ENCODE results near the gene PPP2R5C. TPM values are rescaled to one million over a fixed set of nuclear protein-coding genes. Genes with fewer than 3 reads are reported as not detected.

Gene PPP2R5C
- total and polyA plus RNA-seq, 2 donors, result 144 to 175 TPM

- WGBS, result 15% methylated on average over 16 of the region's 16 CpGs
- peak in 8 of 9 donors; percentile 26 to 86 (median 68) for DNase-seq (ENCODE audit: low read depth in 6 of 9, low spot score in 9 of 9)
- H3K9me3 ChIP-seq (ENCODE audit: control insufficient read depth in 2 of 2, insufficient read depth in 1 of 2, low read length in 1 of 2), result no peaks in the 10 kb centered on the region
- H3K27ac ChIP-seq (ENCODE audit: low read depth in 1 of 2, low read length in 1 of 2), result peak overlapping the region; percentile 87 to 91
- no peaks in the 10 kb centered on the region for H3K36me3 ChIP-seq (ENCODE audit: control insufficient read depth in 2 of 2, insufficient read depth in 2 of 2, low read length in 1 of 2)
- H3K4me3 ChIP-seq (ENCODE audit: low read length in 2 of 2), result peak overlapping the region in 1 of 2 donors; percentile 16
- H3K27me3 ChIP-seq (ENCODE audit: control insufficient read depth in 2 of 2, insufficient read depth in 1 of 2, low read length in 1 of 2), result no peaks in the 10 kb centered on the region
- H3K4me1 ChIP-seq (ENCODE audit: control insufficient read depth in 2 of 2, insufficient read depth in 2 of 2, low read length in 2 of 2), result peaks cover 21 to 24% of the 10 kb centered on the region in 2 donors
Observed at GRCh38 chr14:101731187-101732080, 30.1 kb upstream of the PPP2R5C start.

- H3K4me3 ChIP-seq (ENCODE audit: low read length in 2 of 2), result peak overlapping the region in 1 of 2 donors; percentile 16
- WGBS, result 76% methylated on average over 5 of the region's 5 CpGs
Observed at GRCh38 chr14:101732118-101732517, 29.4 kb upstream of the PPP2R5C start.

GRCh38 chr14:101733211-101733610 is 28.3 kb upstream of the PPP2R5C start:
- 98% methylated on average over 4 of the region's 4 CpGs for WGBS
- no peak for DNase-seq (ENCODE audit: low read depth in 6 of 9, low spot score in 9 of 9)
- peak overlapping the region in 1 of 2 donors; percentile 15 for H3K27ac ChIP-seq (ENCODE audit: low read depth in 1 of 2, low read length in 1 of 2)
- H3K36me3 ChIP-seq (ENCODE audit: control insufficient read depth in 2 of 2, insufficient read depth in 2 of 2, low read length in 1 of 2), result no peaks in the 10 kb centered on the region
- peaks cover 1 to 3% of the 10 kb centered on the region in 2 donors for H3K9me3 ChIP-seq (ENCODE audit: control insufficient read depth in 2 of 2, insufficient read depth in 1 of 2, low read length in 1 of 2)
- no peaks in the 10 kb centered on the region for H3K27me3 ChIP-seq (ENCODE audit: control insufficient read depth in 2 of 2, insufficient read depth in 1 of 2, low read length in 1 of 2)
- peaks cover 21 to 24% of the 10 kb centered on the region in 2 donors for H3K4me1 ChIP-seq (ENCODE audit: control insufficient read depth in 2 of 2, insufficient read depth in 2 of 2, low read length in 2 of 2)
- no peak overlapping the region for H3K4me3 ChIP-seq (ENCODE audit: low read length in 2 of 2)

More at GRCh38 chr14:101732118-101732517, 29.4 kb upstream of the PPP2R5C start:
- peak overlapping the region; percentile 87 to 91 for H3K27ac ChIP-seq (ENCODE audit: low read depth in 1 of 2, low read length in 1 of 2)
- no peaks in the 10 kb centered on the region for H3K9me3 ChIP-seq (ENCODE audit: control insufficient read depth in 2 of 2, insufficient read depth in 1 of 2, low read length in 1 of 2)
- no peak for DNase-seq (ENCODE audit: low read depth in 6 of 9, low spot score in 9 of 9)
- H3K4me1 ChIP-seq (ENCODE audit: control insufficient read depth in 2 of 2, insufficient read depth in 2 of 2, low read length in 2 of 2), result peaks cover 21 to 24% of the 10 kb centered on the region in 2 donors
- no peaks in the 10 kb centered on the region for H3K27me3 ChIP-seq (ENCODE audit: control insufficient read depth in 2 of 2, insufficient read depth in 1 of 2, low read length in 1 of 2)
- H3K36me3 ChIP-seq (ENCODE audit: control insufficient read depth in 2 of 2, insufficient read depth in 2 of 2, low read length in 1 of 2), result no peaks in the 10 kb centered on the region

GRCh38 chr14:101734246-101734847 is 27.2 kb upstream of the PPP2R5C start:
- Histone ChIP-seq H3K4me1 (ENCODE audit: control insufficient read depth in 2 of 2, insufficient read depth in 2 of 2, low read length in 2 of 2) (peaks cover 21 to 24% of the 10 kb centered on the region in 2 donors), H3K27me3 (ENCODE audit: control insufficient read depth in 2 of 2, insufficient read depth in 1 of 2, low read length in 1 of 2) (no peaks in the 10 kb centered on the region), H3K4me3 (ENCODE audit: low read length in 2 of 2) (no peak overlapping the region), H3K36me3 (ENCODE audit: control insufficient read depth in 2 of 2, insufficient read depth in 2 of 2, low read length in 1 of 2) (no peaks in the 10 kb centered on the region), H3K9me3 (ENCODE audit: control insufficient read depth in 2 of 2, insufficient read depth in 1 of 2, low read length in 1 of 2) (peaks cover 1 to 3% of the 10 kb centered on the region in 2 donors), H3K27ac (ENCODE audit: low read depth in 1 of 2, low read length in 1 of 2) (no peak overlapping the region)
- no peak for DNase-seq (ENCODE audit: low read depth in 6 of 9, low spot score in 9 of 9)
- WGBS, result 92% methylated on average over 16 of the region's 16 CpGs

- no peak for DNase-seq (ENCODE audit: low read depth in 6 of 9, low spot score in 9 of 9)
- H3K9me3 ChIP-seq (ENCODE audit: control insufficient read depth in 2 of 2, insufficient read depth in 1 of 2, low read length in 1 of 2), result peaks cover 1 to 10% of the 10 kb centered on the region in 2 donors
- no peaks in the 10 kb centered on the region for H3K27me3 ChIP-seq (ENCODE audit: control insufficient read depth in 2 of 2, insufficient read depth in 1 of 2, low read length in 1 of 2)
- no peak overlapping the region for H3K4me3 ChIP-seq (ENCODE audit: low read length in 2 of 2)
- H3K4me1 ChIP-seq (ENCODE audit: control insufficient read depth in 2 of 2, insufficient read depth in 2 of 2, low read length in 2 of 2), result peaks cover 21 to 24% of the 10 kb centered on the region in 2 donors
- no peak overlapping the region for H3K27ac ChIP-seq (ENCODE audit: low read depth in 1 of 2, low read length in 1 of 2)
- no peaks in the 10 kb centered on the region for H3K36me3 ChIP-seq (ENCODE audit: control insufficient read depth in 2 of 2, insufficient read depth in 2 of 2, low read length in 1 of 2)
- 94% methylated on average over 7 of the region's 7 CpGs for WGBS
Observed at GRCh38 chr14:101735453-101735852, 26.1 kb upstream of the PPP2R5C start.

GRCh38 chr14:101736071-101736470 is 25.4 kb upstream of the PPP2R5C start:
- peaks cover 4 to 16% of the 10 kb centered on the region in 2 donors for H3K9me3 ChIP-seq (ENCODE audit: control insufficient read depth in 2 of 2, insufficient read depth in 1 of 2, low read length in 1 of 2)
- no peak overlapping the region for H3K27ac ChIP-seq (ENCODE audit: low read depth in 1 of 2, low read length in 1 of 2)
- DNase-seq (ENCODE audit: low read depth in 6 of 9, low spot score in 9 of 9), result no peak
- no peaks in the 10 kb centered on the region for H3K36me3 ChIP-seq (ENCODE audit: control insufficient read depth in 2 of 2, insufficient read depth in 2 of 2, low read length in 1 of 2)
- no peaks in the 10 kb centered on the region for H3K27me3 ChIP-seq (ENCODE audit: control insufficient read depth in 2 of 2, insufficient read depth in 1 of 2, low read length in 1 of 2)
- H3K4me3 ChIP-seq (ENCODE audit: low read length in 2 of 2), result no peak overlapping the region
- 98% methylated on average over 4 of the region's 4 CpGs for WGBS
- peaks cover 15 to 19% of the 10 kb centered on the region in 2 donors for H3K4me1 ChIP-seq (ENCODE audit: control insufficient read depth in 2 of 2, insufficient read depth in 2 of 2, low read length in 2 of 2)

GRCh38 chr14:101736585-101736984 is 24.9 kb upstream of the PPP2R5C start:
- H3K4me1 ChIP-seq (ENCODE audit: control insufficient read depth in 2 of 2, insufficient read depth in 2 of 2, low read length in 2 of 2), result peaks cover 10 to 14% of the 10 kb centered on the region in 2 donors
- H3K9me3 ChIP-seq (ENCODE audit: control insufficient read depth in 2 of 2, insufficient read depth in 1 of 2, low read length in 1 of 2), result peaks cover 5 to 18% of the 10 kb centered on the region in 2 donors
- H3K36me3 ChIP-seq (ENCODE audit: control insufficient read depth in 2 of 2, insufficient read depth in 2 of 2, low read length in 1 of 2), result no peaks in the 10 kb centered on the region
- no peak overlapping the region for H3K27ac ChIP-seq (ENCODE audit: low read depth in 1 of 2, low read length in 1 of 2)
- DNase-seq (ENCODE audit: low read depth in 6 of 9, low spot score in 9 of 9), result no peak
- 94% methylated on average over 8 of the region's 8 CpGs for WGBS
- H3K27me3 ChIP-seq (ENCODE audit: control insufficient read depth in 2 of 2, insufficient read depth in 1 of 2, low read length in 1 of 2), result no peaks in the 10 kb centered on the region
- no peak overlapping the region for H3K4me3 ChIP-seq (ENCODE audit: low read length in 2 of 2)

- Histone ChIP-seq H3K36me3 (ENCODE audit: control insufficient read depth in 2 of 2, insufficient read depth in 2 of 2, low read length in 1 of 2) (no peaks in the 10 kb centered on the region), H3K27ac (ENCODE audit: low read depth in 1 of 2, low read length in 1 of 2) (no peak overlapping the region), H3K4me1 (ENCODE audit: control insufficient read depth in 2 of 2, insufficient read depth in 2 of 2, low read length in 2 of 2) (peaks cover 3 to 8% of the 10 kb centered on the region in 2 donors), H3K4me3 (ENCODE audit: low read length in 2 of 2) (no peak overlapping the region), H3K27me3 (ENCODE audit: control insufficient read depth in 2 of 2, insufficient read depth in 1 of 2, low read length in 1 of 2) (no peaks in the 10 kb centered on the region), H3K9me3 (ENCODE audit: control insufficient read depth in 2 of 2, insufficient read depth in 1 of 2, low read length in 1 of 2) (peaks cover 5 to 18% of the 10 kb centered on the region in 2 donors)
- 67% methylated on average over 11 of the region's 11 CpGs for WGBS
- DNase-seq (ENCODE audit: low read depth in 6 of 9, low spot score in 9 of 9), result peak in 1 of 9 donors; percentile 45
Observed at GRCh38 chr14:101737414-101738339, 23.8 kb upstream of the PPP2R5C start.
